Stimulated activated CD4-positive, alpha-beta T cell treated with anti-CD3 and anti-CD28 coated beads, Interleukin-2, amount 100 ng/mL, for 48 hours (primary cell): Measurements from ENCODE around the gene CSNK2A1.
"Not testable (repeated sequence)": the region's sequence is repeated elsewhere in the genome, so short reads cannot be mapped to it uniquely, and the experiment has no call there.

Source experiments
- DNase-seq, 2 donors: peaks; one replicate each; pipeline ENCODE4 v3.0.0-alpha.2; 2020

The CSNK2A1 gene

DNA sequence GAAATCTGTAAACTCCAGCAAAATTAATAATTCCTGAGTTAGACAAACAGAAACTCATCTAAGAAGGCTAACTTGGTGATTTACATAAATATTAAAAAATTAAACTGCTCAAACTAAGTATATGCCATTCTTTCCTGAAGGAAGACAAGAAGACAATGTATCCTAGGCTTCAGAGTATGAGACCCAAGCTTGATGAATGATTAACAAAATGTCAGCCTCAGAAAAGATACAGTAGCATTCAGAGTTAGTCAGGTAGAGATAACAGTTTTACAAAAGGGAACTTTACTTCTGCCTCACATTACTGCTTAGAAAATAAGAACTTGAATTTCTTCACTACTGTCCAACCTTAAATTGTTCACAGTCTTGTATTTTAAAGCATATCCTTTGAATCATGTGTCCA is 12.0 kb downstream of the CSNK2A1 start:
- no peak for DNase-seq

DNA sequence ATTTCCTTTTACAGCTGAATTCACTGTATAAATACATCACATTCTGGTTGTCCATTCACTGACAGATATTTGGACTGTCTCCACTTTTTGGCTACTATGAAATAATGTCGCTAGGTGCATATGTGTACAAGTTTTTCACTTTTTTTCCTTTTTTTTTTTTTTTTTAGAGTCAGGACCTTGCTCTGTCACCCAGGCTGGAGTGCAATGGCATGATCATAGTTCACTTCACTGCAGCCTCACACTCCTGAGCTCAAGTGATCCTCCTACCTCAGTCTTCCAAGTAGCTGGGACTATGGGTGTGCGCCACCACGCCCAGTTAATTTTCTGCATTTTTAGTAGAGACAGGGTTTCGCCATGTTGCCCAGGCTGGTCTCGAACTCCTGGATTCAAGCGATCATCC is 13.3 kb downstream of the CSNK2A1 start:
- DNase-seq = no peak

DNA sequence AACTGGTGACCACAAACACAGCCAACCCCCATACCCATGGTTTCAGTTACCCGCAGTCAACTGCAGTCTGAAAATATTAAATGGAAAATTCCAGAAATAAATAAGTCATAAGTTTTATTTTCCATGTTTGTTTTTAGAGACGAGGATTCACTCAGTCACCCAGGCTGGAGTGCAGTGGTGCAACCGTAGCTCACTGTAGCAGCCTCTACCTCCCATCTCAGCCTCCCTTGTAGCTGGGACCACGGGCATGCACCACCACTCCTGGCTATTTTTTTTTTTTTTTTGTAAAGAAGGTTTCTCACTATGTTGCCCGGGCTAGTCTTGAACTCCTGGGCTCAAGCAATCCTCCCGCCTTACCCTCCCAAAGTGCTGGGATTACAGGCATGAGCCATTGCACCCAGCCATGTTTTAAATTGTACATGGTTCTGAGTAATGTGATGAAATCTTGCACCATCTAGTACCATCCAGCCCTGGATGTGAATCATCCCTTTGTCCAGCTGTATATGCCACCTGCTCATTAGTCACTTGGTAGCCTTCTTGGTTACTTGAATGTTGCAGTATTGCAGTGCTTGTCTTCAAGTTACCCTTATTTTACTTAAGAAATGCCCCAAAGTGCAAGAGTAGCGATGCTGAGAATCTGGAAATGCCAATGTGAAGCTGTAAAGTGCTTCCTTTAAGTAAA is 14.5 kb downstream of the CSNK2A1 start:
- DNase-seq = no peak

DNA sequence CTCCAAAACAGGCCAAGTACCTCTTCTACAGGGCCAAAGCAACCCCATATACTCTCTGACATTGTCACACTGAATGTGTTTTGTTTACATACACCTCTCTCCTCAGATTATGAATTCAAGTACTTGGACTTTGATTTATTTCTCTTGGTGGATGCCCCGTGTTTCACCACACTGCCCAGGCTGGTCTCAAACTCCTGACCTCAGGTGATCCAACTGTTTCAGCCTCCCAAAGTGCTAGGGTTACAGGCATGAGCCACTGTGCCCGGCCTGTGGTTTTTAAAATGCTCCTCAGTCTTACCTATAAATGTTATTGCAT is 16.1 kb downstream of the CSNK2A1 start:
- no peak for DNase-seq

DNA sequence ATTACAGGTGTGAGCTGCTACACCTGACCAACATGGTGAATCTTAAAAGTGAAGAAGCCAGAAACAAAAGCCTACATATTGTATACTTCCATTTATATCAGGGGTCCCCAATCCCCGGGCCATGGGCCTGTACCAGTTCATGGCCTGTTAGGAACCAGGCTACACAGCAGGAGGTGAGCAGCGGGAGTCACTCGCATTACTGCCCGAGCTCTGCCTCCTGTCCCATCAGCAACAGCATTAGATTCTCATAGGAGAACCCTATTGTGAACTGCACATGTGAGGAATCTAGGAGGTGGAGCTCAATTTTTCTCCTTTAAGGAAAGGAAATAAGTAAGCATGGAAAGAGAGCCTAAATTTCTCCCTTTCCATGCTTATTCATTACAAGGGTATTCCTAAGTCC is 21.7 kb downstream of the CSNK2A1 start:
- no peak for DNase-seq

DNA sequence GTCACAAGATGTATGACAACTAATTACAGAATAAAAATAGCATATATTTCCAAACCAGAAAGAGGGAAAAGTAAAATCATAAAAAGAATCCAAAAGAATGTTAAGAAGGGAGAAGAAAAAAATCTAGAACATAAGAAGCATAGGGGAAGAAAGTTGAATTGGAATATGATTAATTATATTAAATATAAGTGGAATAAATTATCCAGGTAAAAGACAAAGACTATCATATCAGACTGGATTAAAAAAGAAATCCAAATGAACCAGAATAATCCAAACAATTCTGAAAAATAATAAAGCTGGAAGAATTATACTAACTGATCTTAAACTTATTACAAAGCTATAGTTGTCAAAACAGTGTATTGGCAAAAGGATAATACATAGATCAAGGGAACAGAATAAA is 23.6 kb downstream of the CSNK2A1 start:
- no peak for DNase-seq

DNA sequence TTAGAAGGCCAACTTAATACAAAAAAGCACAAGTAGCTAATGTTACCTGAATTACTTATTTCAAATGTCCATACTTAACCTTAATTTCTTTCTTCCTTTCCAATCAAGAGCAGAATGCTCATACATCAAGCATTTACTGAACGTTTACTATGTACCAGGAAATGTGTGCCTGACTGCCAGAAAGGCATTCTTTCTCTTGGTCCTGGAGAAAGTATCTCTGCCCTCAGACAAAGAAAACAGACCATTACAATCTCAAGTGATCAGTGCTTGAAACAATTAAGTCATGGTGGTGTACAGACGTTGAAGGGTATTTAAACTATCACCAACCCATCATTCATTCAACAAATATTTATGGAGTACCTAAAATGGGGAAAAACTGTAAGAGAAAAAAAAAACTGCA is 26.4 kb downstream of the CSNK2A1 start:
- DNase-seq = no peak

DNA sequence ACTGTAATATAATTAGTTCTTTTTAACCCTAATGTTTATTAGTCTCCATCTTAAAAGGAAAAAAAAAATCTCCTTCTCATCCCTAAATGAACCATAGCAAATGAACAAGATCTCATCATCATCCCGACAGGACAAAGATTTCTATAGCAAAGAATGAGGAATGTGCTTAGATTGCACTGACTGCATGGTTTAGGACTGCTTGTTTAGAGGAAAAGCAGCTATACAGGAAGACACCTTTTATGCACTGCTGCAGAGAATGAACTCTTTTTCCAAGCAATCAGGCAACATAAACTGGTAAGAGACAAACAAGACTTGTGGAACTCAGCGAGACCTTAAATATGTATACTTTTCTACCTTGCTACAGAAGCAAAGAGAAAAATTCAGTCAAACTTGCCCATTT is 26.8 kb downstream of the CSNK2A1 start:
- DNase-seq = no peak

DNA sequence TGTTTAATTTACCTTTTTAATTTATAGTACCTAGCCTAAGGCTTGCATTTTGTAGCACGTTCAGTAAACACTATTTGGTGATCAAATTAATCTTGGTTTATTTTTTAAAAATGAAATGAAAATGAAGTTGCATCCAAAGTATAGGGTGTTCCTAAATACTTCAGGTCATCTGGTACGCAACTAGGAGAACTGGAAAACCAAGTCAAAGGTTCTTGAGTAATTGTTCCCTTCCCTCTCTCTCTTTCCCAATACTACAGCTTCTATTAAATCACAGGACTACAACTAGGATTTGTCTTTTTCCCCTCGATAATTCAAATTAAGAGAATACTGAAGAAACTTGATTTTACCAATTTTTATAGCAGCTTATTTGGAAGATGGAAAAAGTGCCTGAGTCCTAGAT is 27.9 kb downstream of the CSNK2A1 start:
- DNase-seq = no peak

DNA sequence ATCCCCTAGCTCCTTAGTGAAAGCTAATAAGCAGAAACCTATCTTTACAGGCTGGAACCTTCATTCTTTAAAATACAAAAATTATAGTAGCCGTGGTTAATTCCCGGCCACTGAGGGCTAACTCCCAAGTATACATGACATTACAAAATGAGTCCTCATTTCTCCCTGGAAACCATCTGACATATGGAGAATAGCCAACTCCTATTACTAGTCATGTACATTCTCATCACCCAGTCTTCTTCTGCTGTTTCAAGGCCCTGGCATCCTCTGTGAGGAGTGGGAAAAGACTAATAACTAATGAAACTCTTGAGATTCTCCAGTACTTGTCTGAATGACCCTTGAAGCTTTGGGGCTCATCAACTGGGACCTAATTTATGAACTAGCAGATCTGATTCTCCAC is 30.2 kb downstream of the CSNK2A1 start:
- no peak for DNase-seq

DNA sequence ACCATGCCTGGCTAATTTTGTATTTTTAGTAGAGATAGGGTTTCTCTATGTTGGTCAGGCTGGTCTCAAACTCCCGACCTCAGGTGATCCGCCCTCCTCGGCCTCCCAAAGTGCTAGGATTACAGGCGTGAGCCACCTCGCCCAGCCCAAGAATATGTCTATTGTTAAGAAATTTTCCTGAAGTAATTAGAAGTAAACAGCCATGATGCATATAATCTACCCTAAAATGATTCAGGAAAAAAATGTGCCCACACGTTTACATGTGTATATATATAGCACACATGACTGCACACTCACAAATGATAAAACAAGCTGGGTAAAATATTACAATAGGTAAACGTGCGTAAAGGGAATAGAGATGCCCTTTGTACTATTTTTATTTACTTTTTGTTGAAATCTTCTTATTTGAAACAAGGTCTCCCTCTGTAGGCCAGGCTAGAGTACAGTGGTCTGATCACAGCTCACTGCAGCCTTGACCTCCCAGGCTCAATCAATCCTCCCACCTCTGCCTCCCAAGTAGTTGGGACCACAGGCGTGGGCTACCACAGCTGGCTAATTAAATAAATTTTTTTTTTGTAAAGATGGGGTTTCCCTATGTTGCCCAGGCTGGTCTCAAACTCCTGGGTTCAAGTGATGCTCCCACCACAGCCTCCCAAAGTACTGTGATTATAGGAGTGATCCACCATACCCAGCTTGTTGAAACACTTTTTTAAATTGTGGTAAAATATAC is 33.1 kb downstream of the CSNK2A1 start:
- not testable (repeated sequence) for DNase-seq

DNA sequence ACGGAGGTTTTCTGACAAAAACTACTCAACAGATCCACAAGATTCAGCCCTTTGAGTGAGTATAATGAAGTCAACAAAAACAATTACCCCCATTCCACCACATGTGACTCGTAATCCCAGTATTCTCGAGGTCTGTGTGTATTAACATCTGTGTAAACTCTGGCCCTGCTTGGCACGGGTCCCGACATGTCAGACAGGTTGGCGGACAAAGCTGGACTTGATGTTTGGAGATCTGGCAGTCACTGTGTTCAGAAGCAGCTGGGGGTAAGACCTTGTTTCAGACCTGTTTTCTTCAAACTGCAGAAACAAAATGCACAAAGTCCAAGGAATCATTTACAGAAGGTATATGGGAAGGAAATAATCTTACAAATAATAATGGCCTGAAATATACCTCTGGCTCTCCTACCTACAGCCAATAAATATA is 35.2 kb downstream of the CSNK2A1 start:
- DNase-seq = not testable (repeated sequence)

DNA sequence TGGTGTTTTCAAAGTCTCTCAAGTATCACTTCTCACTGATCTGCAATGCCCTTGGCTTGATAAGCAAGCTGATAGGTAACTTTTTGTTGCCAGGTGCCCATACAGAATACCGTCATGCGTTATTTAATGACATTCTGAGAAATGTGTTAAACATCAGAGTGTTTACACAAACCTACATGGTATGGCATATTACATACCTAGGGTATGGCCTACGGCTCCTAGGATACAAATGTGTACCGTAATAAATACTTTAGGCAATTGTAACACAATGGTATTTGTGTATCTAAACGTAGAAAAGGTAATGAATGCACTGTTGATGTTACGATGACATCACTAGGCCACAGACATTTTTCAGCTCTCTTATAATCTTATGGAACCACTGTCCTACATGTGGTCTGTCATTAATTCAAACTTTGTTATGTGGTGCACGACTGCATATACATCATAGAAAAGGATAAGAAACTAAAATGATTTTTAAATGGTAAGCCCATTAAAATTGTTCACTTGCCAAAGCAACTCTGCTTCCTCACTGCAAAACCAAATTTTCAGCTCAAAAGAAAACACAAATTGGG is 35.7 kb downstream of the CSNK2A1 start:
- DNase-seq = no peak

DNA sequence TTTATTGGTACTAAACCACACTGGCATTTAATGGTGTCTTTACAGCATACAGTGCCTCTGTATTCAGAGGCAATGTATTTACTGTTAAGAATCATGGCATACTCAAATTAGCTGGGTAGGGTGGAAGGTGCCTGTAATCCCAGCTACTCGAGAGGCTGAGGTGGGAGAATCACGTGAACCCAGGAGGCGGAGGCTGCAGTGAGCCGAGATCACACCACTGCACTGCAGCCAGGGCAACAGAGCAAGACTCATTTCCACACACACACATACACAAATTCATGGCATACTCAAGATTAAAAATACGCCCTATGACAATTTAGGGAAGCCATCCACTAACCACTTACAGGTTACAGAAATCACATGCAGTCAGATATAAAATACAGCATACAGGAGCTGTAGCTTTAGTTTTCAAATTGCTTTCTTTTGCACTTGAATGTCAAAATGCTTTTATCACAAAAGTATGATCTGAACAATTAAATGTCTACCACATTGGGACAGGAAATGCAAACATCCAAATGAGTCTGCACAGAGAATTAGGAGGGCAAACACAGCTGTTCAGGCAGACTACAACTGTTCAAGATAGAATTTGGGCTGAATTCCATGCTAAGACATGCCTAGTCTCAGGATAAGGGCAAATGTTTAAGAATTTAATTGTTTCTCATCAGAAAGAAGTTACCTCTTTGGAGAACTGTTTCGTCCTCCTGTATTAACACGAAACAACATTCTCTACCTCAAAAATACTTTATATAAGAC is 36.4 kb downstream of the CSNK2A1 start:
- no peak for DNase-seq

DNA sequence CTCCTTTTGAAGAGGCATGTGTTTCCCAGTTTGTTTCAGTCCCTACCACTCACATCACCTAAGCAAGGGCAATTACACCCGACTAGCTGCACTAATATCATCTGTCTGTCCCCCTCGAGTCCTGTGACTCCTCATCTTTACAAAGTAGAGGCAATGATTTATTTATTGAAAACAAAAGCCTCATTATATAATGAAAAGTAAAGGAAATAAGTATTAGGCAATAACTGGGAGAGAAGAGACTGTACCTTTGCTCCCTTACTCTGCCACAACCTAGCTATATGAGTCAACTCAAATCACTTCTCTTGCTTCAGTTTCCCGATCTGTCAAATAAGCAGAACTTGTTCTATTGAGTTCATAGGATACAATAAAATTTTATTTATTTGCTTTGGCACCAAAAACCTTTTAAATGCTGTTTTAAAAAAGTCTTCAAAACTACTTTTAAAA is 38.9 kb downstream of the CSNK2A1 start:
- DNase-seq = no peak

DNA sequence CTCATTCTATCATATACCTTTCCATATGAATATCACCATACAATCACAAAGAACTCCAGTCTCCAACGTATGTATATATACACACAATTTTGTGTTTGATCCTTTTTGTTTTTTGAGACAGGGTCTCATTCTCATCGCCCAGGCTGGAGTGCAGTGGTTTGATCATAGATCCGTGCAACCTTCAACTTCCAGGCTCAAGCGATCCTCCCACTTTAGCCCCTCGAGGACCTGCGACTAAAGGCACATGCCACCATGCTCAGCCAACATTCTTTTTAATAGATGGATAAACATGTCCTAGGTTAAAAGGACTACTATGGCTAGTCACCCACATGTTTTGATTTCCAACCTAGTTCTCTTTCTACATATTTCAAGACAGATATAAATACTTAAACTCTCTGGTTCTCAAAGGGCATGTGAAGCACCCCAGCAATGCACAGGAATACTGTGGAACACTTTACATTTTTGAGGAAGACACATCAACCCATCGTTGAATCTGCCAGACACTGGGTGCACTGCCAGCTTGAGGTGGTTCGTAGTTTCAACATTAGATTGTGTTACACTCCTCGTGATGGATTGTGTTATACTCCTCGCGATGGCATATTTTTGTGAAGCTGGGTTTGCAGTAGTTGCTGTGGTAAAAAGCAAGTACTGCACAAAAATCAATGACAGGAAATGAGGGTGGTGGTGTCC is 40.4 kb downstream of the CSNK2A1 start:
- DNase-seq = no peak

DNA sequence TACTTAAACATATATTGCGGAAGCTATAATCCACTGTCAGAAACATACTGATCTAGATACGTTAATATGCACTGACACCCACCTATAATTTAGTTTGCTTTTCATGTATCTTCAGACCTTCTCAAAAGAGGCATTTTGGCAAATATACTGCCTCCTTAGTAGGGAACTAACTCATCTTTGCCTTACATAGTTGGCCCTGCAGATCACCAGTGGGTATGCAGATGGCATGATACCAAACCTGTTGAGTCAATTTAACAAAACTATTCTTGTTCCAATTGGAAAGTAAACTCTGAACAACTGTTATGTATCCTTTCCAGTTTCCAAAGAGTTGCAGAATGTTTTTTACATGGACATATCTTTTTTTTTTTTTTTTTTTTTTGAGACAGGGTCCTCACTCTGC is 45.6 kb downstream of the CSNK2A1 start:
- no peak for DNase-seq

DNA sequence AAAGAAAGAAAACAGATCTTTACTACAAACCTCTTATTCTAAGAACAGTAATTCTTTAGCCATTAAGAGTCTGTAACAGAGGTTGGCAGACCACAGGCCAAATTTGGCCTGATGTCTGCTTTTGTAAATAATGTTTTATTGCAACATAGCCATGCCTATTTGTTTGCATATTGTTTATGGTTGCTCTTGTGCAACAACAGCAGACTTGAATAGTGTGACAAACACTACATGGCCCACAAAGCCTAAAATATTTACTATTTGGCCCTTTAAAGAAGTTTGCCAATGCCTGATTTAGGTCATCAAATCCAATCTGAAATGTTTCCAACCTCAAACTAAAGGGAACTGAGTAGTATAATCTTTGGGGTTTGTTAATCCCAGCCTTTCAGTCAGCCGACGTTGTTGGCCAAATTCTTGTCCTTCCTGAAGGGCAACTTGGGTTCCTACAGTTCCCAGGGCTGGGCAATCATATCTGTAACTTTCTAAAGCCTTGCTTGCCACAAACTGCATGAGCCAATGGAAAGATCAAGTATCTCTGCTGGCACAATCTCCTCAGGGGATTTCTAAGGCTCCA is 47.4 kb downstream of the CSNK2A1 start:
- DNase-seq = no peak

DNA sequence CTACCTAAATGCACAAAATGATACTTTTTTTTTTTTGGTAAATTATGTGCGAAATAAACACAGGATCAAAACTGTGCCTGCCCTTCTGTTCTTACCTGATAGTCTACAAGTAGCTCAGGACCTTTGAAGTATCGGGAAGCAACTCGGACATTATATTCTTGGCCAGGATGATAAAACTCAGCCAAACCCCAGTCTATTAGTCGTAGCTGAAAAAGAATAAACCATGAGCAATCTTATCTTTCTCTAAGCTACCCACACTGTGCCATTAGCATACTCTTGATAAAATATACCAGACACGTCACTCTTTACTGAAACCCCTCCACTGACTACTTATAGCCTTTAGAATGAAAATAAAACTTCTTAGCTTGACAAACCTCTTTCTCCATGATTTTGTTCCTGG is 51.4 kb downstream of the CSNK2A1 start:
- no peak for DNase-seq

DNA sequence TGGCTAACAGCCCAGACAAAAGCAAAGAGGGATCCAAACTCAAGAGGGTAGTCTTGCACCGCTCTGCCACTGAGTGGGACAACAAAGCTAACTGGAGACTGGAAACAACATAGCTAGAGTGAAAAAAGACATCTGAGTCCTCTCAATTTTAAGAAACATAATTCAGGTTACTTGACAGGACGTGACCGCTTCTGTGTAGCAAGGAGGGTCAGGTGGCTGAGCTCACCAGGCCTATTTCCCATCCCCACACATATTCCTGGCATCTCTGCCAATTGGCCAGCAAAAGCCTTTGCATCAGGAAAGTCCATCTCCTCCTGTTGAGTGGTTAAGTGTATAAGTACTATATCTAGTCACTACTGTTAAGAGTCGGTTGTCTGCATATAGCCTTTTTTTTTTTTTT is 55.9 kb downstream of the CSNK2A1 start:
- no peak for DNase-seq

DNA sequence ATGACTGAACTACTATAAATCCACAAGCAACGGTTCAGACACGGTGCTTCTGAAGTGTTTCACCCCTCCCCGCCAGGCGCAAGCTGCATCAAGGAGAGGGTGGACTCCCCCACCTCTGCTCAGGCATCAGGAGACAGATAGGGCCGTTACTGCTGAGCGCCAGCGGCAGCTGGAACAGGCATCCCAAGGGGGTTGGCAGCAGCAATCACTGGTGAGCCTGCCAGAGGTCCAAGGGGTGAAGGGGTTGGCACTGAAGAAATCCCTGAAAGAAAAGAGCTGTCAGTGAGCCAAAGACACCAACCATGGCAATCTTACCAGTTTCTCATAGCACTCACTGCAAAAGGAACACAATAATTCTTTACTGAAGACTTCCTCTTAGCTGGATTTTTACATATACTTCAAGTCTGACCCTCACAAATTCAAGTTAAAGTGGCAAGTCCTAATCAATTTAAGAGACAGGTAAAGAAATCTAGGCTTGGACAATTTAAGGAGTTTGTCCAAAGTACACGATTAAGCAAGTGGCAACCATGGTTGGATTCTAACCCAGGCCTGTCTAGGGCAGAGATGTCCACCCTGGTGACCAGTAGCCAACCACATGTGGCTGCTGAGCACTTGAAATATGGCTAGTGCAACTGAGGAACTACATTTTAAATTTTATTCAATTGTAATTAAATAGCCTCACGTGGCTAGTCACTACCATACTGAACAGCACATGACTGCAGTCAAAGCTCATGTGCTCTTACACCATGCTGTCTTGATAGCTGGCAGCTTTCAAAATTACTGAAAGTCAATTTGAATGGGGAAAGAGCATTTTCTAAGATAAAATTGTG is 59.6 kb downstream of the CSNK2A1 start:
- DNase-seq = no peak

DNA sequence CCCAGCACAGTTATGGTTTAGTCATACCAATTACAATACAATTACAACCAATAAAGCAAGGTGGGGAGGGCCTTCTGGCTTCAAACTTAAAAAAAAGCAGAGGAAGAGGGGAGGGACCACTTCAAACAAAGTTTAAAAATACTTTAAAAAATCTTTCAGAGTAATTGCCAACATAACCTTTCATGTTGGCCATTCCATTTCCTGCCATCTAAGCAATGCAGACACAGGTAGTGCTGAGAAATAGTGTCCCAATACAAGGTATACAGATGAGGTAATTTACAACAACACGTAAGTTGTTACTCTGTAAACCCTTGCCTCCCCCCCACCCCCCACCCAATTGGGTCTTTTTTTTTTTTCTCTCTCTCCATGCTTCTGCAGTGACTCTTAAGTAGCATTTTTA is 62.4 kb downstream of the CSNK2A1 start:
- DNase-seq = no peak
